HG03060 (cell line): ENCODE results near the gene SH3RF3.
"Not testable (repeated sequence)": the region's sequence is repeated elsewhere in the genome, so short reads cannot be mapped to it uniquely, and the experiment has no call there.

ENCODE experiments used
- ATAC-seq: cut with Tn5 transposase; IDR thresholded peaks from one replicate; pipeline ENCODE4 v1.9.1; 2021; ENCODE audit warnings: low read depth, moderate number of reproducible peaks; ENCODE audit not compliant: unreplicated experiment

SH3RF3 gene

GRCh38 chr2:109117181-109117580 is 11.8 kb upstream of the SH3RF3 start:
- ATAC-seq = not testable (repeated sequence)

- no peak for ATAC-seq
Measured at GRCh38 chr2:109117780-109118179, 11.2 kb upstream of the SH3RF3 start.

- ATAC-seq = no peak
Measured at GRCh38 chr2:109118321-109118720, 10.7 kb upstream of the SH3RF3 start.

GRCh38 chr2:109120166-109120565 is 8.8 kb upstream of the SH3RF3 start:
- ATAC-seq = no peak

GRCh38 chr2:109120686-109121085 is 8.3 kb upstream of the SH3RF3 start:
- not testable (repeated sequence) for ATAC-seq

- ATAC-seq = no peak
Measured at GRCh38 chr2:109123586-109124201, 5.3 kb upstream of the SH3RF3 start.

GRCh38 chr2:109124982-109125592 is 3.9 kb upstream of the SH3RF3 start:
- ATAC-seq = no peak

GRCh38 chr2:109125593-109126500 is 3.2 kb upstream of the SH3RF3 start:
- ATAC-seq = no peak

- ATAC-seq = no peak
Measured at GRCh38 chr2:109126501-109126860, 2.5 kb upstream of the SH3RF3 start.

GRCh38 chr2:109127556-109127955 is 1.4 kb upstream of the SH3RF3 start:
- no peak for ATAC-seq

- no peak for ATAC-seq
Measured at GRCh38 chr2:109128048-109128615, 873 bp upstream of the SH3RF3 start.

- ATAC-seq = no peak
Measured at GRCh38 chr2:109129356-109129920, 433 bp downstream of the SH3RF3 start.

GRCh38 chr2:109129921-109130722 is 1.1 kb downstream of the SH3RF3 start:
- ATAC-seq = no peak

GRCh38 chr2:109130723-109130995 is 1.7 kb downstream of the SH3RF3 start:
- no peak for ATAC-seq

GRCh38 chr2:109131777-109132176 is 2.8 kb downstream of the SH3RF3 start:
- no peak for ATAC-seq

GRCh38 chr2:109132626-109133025 is 3.6 kb downstream of the SH3RF3 start:
- ATAC-seq = no peak

- ATAC-seq = no peak
Measured at GRCh38 chr2:109133746-109134145, 4.7 kb downstream of the SH3RF3 start.

- ATAC-seq = no peak
Measured at GRCh38 chr2:109134741-109135358, 5.8 kb downstream of the SH3RF3 start.

GRCh38 chr2:109135359-109136197 is 6.6 kb downstream of the SH3RF3 start:
- no peak for ATAC-seq
